Keratinocyte (primary cell): ENCODE measurements around the gene N4BP3. TPM values are rescaled to one million over a fixed set of nuclear protein-coding genes. Genes with fewer than 3 reads are reported as not detected.

Source experiments
- DNase-seq: peaks from one replicate; pipeline ENCODE4 v3.0.0-alpha.2; 2011; ENCODE audit warnings: low read depth, missing footprints, low spot score
- FAIRE-seq: peaks from 2 replicates; lab custom pipeline; 2011; peaks lifted over from hg19 to GRCh38; lab: Jason Lieb, UNC
- H2AFZ ChIP-seq: 2 replicates; pipeline ENCODE4 v1.6.0; 2012; ENCODE audit warnings: low read length, control low read depth, inconsistent platforms; ENCODE audit not compliant: control insufficient read depth
- H3K27ac ChIP-seq: 2 replicates; pipeline ENCODE4 v1.5.1; 2011; ENCODE audit warnings: low read length; ENCODE audit not compliant: control insufficient read depth, insufficient read depth
- H3K27me3 ChIP-seq: 3 replicates; pipeline ENCODE4 v1.6.0; 2011; ENCODE audit warnings: low read length; ENCODE audit not compliant: control insufficient read depth, insufficient read depth; ENCODE audit errors: extremely low read depth
- H3K36me3 ChIP-seq, 2 experiments: 2 replicates in 1 of 2; 3 replicates in 1 of 2; pipeline ENCODE4 v1.5.1; 2011; ENCODE audit warnings: low read length in 2 of 2, mild to moderate bottlenecking in 1 of 2; ENCODE audit not compliant: control insufficient read depth in 2 of 2, insufficient read depth in 2 of 2; ENCODE audit errors: extremely low read depth in 1 of 2
- H3K4me1 ChIP-seq: 3 replicates; pipeline ENCODE4 v1.5.1; 2011; ENCODE audit warnings: low read length; ENCODE audit not compliant: control insufficient read depth, insufficient read depth; ENCODE audit errors: extremely low read depth
- H3K4me2 ChIP-seq: 3 replicates; pipeline ENCODE4 v1.6.0; 2011; ENCODE audit warnings: low read depth, low read length; ENCODE audit not compliant: control insufficient read depth, insufficient read depth; ENCODE audit errors: extremely low read depth
- H3K4me3 ChIP-seq, 3 experiments: fragments of 200-600 bp in 1 of 3; sonication (generic) in 1 of 3; 2 replicates in 2 of 3; 3 replicates in 1 of 3; pipeline ENCODE4 v1.5.1; 2011 to 2016; ENCODE audit warnings: low read length in 3 of 3, mild to moderate bottlenecking in 3 of 3, control low read depth in 2 of 3, inconsistent platforms in 1 of 3, low read depth in 1 of 3, mixed read lengths in 1 of 3, mixed run types in 1 of 3, moderate library complexity in 1 of 3; ENCODE audit not compliant: control insufficient read depth in 2 of 3, insufficient read depth in 2 of 3; ENCODE audit errors: extremely low read depth in 1 of 3
- H3K79me2 ChIP-seq: 2 replicates; pipeline ENCODE4 v1.6.0; 2012; ENCODE audit warnings: low read length; ENCODE audit not compliant: control insufficient read depth, insufficient read depth
- H3K9ac ChIP-seq: 3 replicates; pipeline ENCODE4 v1.6.0; 2011; ENCODE audit warnings: low read length; ENCODE audit not compliant: control insufficient read depth, insufficient read depth; ENCODE audit errors: extremely low read depth
- H3K9me1 ChIP-seq: 3 replicates; pipeline ENCODE4 v1.6.0; 2011; ENCODE audit warnings: low read length; ENCODE audit not compliant: control insufficient read depth, insufficient read depth; ENCODE audit errors: extremely low read depth
- H3K9me3 ChIP-seq: 2 replicates; pipeline ENCODE4 v1.5.1; 2012; ENCODE audit warnings: low read depth, low read length; ENCODE audit not compliant: control insufficient read depth
- H4K20me1 ChIP-seq: 3 replicates; pipeline ENCODE4 v1.6.0; 2011; ENCODE audit warnings: low read length; ENCODE audit not compliant: control insufficient read depth, insufficient read depth; ENCODE audit errors: extremely low read depth
- CTCF ChIP-seq, 3 experiments: IDR thresholded peaks in 1 of 3; conservative IDR thresholded peaks in 1 of 3; optimal IDR thresholded peaks in 1 of 3; 2 replicates in 2 of 3; 3 replicates in 1 of 3; pipeline versions ENCODE3 to v1.5.1; 2011; ENCODE audit warnings: low read length in 3 of 3, mild to moderate bottlenecking in 3 of 3, moderate library complexity in 2 of 3, control low read depth in 1 of 3, inconsistent platforms in 1 of 3; ENCODE audit not compliant: insufficient read depth in 2 of 3; ENCODE audit errors: extremely low read depth in 1 of 3
- EZH2 ChIP-seq: IDR thresholded peaks from one replicate; pipeline ENCODE4 v1.6.1; 2012; ENCODE audit warnings: inconsistent platforms, mild to moderate bottlenecking, low read length, moderate library complexity
- dilution Hi-C: fragments of 300-500 bp; cut with MboI; formaldehyde crosslinking; loops from one replicate; pipeline ENCODE4 v1.7.0; 2020; ENCODE audit warnings: low sequenced_read_pairs; ENCODE audit not compliant: extremely low pct_ligation_motif_present
- polyA plus RNA-seq, 5 experiments: library from polyadenylated mRNA; depleted of rRNA in 3 of 5; stranded (reverse) in 3 of 5; stranded (forward) in 1 of 5; unstranded in 1 of 5; fragments of >200 nt; gene quantifications; 1 replicate in 1 of 5; 2 replicates in 3 of 5; 3 replicates in 1 of 5; pipeline versions ENCODE4 v1.2.1 to v1.2.3, GENCODE V29; 2011 to 2012; ENCODE audit warnings: missing spikeins in 2 of 5, low read depth in 1 of 5, low replicate concordance in 1 of 5

Gene N4BP3
- polyA plus RNA-seq, 1 donor (not counting 4 experiments of a cell fraction or from before 2014, with no cell fraction given), result 1.0 TPM

GRCh38 chr5:178123966-178124925, 10.9 kb downstream of the N4BP3 start:
- no peaks in the 10 kb centered on the region for H3K9me3 ChIP-seq
- no peaks in the 10 kb centered on the region for H3K79me2 ChIP-seq
- FAIRE-seq, result no peak
- H3K9ac ChIP-seq, result peak overlapping the region; percentile 15
- H3K36me3 ChIP-seq, result peaks cover 5 to 6% of the 10 kb centered on the region in 2 experiments
- H2AFZ ChIP-seq, result no peak overlapping the region
- TF ChIP-seq CTCF (optimal IDR thresholded peaks at IDR 0.05 in 1 of 3, IDR thresholded peaks at IDR 0.05 in 1 of 3, conservative IDR thresholded peaks at IDR 0.05 in 1 of 3; ENCODE audit: extremely low read depth in 1 of 3, insufficient read depth in 2 of 3, low read length in 3 of 3) (no peak), EZH2 (no peak)
- H3K9me1 ChIP-seq, result no peaks in the 10 kb centered on the region
- no peak overlapping the region for H3K4me3 ChIP-seq
- DNase-seq, result no peak
- no peaks in the 10 kb centered on the region for H3K27me3 ChIP-seq
- dilution Hi-C loops, result no loop called here
- H3K27ac ChIP-seq, result no peak overlapping the region
- no peak overlapping the region for H3K4me2 ChIP-seq
- H3K4me1 ChIP-seq, result peaks cover 18% of the 10 kb centered on the region
- no peaks in the 10 kb centered on the region for H4K20me1 ChIP-seq

- dilution Hi-C loops, result no loop called here
- FAIRE-seq (no peak), DNase-seq (no peak)
- Histone ChIP-seq H3K36me3 (peaks cover 5 to 6% of the 10 kb centered on the region in 2 experiments), H3K9me3 (no peaks in the 10 kb centered on the region), H3K9ac (no peak overlapping the region), H4K20me1 (no peaks in the 10 kb centered on the region), H3K27me3 (no peaks in the 10 kb centered on the region), H3K4me3 (no peak overlapping the region), H2AFZ (no peak overlapping the region), H3K79me2 (no peaks in the 10 kb centered on the region), H3K27ac (no peak overlapping the region), H3K4me2 (no peak overlapping the region), H3K9me1 (no peaks in the 10 kb centered on the region), H3K4me1 (peaks cover 20% of the 10 kb centered on the region)
- TF ChIP-seq EZH2 (no peak), CTCF (optimal IDR thresholded peaks at IDR 0.05 in 1 of 3, IDR thresholded peaks at IDR 0.05 in 1 of 3, conservative IDR thresholded peaks at IDR 0.05 in 1 of 3; ENCODE audit: extremely low read depth in 1 of 3, insufficient read depth in 2 of 3, low read length in 3 of 3) (no peak)
Observed at GRCh38 chr5:178125253-178125906, 12.0 kb downstream of the N4BP3 start.
